CD4-positive, alpha-beta T cell treated with Interleukin-17A for 4 hours (primary cell): Measurements from ENCODE around the gene STRIP1.
A peak's percentile ranks its signal among the peaks of the same experiment; 100 is the strongest.

ENCODE experiments used
- DNase-seq: peaks from one replicate; pipeline ENCODE4 v3.0.0-alpha.2; 2020; ENCODE audit warnings: mixed read lengths

Gene STRIP1

GRCh38 chr1:110053552-110054428 lies 19.4 kb downstream of the STRIP1 start:
- peak; percentile 78 for DNase-seq

DNA sequence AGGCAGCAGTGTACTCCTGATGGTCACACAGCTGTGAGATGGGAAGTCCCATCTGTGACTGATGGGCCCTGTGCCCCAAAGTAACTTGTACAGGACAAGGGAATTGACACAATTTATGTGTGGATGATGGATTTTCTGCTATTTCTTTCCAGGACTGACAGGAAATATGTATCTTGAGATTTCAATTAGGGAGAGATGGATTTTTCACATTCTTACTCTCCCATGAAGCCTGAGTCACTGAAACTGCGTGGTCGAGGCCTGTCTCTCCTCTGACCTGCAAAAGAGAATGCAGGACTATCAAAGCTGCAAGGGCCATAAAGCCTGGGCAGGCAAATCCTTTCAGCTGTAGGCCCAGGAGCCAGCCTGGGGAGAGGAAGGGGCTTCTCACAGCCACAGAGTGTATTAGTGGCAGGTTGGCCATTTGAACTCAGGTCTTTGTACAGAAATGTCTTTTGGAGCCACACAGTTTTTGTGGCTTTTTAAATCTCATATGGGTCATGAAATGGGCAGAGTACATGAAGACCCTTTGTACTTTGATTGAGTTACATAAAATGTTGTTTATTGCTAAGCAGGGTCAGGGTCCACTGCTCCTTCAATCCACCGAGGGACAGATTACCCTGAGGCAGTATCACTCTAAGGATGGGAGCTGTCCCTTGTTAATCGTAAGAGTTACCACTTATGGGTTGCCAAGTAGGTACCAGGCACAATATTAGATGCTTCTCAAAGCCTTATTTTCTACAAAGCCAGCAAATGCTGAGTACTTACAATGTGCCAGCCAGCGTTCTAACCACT lies 21.3 kb downstream of the STRIP1 start:
- no peak for DNase-seq

DNA sequence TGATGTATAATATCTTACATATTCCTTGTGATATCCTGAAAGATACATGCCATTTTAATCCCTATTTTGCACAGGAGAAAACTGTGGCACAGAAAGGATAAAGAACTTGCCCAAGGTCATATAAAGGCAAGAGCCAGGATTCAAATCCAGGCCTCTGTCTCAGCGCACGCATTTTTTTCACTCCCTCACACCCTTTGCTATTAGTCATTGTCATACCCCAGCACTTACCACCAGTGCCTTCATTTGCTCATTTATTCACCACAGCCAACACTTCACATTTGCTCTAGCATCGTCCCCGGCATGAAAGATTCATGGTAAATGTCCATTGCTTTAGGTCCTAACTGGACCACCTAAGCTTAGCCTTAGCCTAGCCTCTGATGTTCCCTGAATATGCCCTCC lies 21.9 kb downstream of the STRIP1 start:
- no peak for DNase-seq

- DNase-seq = no peak
These were observed 22.4 kb downstream of the STRIP1 start for GRCh38 chr1:110056776-110057175.

DNA sequence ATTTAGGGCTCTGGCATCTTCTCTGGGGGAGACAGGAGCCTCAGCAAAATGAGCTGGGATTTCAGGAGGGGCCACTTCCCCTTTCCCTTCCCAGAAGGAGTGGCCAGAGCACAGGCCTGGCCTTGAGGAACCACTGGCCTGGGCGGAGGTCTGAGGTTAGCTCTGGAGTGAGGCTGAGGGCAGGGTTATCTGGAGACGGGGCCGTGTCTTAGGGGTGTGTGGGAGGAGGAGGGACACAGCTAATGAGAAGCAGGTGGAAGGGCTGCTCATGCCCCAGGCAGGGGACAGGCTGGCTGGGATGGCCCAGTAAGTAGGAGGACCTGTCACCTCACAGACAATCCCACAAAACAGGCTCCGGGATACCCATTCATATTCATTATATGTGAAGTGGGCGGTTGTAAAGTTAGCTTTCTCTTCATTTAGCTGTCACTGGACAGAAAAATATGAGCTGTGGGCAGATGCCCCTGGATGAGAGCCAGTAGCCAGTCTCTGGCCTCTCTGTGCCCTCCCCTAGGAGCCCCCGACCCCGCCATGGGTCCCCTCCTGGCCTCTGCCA lies 23.6 kb downstream of the STRIP1 start:
- no peak for DNase-seq

DNA sequence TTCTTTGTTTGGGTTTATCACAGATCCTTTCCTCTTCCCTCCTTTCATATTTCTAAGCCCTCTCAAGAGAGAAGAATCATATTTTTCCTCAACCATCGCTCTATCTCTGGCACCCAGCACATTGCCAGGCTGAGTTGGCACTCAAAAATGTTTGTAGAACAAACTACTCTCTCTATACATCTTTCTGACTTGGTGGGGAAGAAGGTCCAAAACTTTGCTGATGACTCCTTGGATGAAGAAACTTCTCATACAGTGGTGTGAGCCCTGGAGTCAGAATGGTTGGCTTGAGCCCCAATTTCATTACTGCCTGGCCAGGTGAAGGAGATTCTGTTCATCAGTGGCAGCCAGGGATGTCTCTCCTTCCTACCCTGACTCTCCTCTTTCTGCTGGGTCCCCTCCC lies 24.2 kb downstream of the STRIP1 start:
- DNase-seq = no peak

GRCh38 chr1:110059133-110059863 lies 24.9 kb downstream of the STRIP1 start:
- DNase-seq = no peak

DNA sequence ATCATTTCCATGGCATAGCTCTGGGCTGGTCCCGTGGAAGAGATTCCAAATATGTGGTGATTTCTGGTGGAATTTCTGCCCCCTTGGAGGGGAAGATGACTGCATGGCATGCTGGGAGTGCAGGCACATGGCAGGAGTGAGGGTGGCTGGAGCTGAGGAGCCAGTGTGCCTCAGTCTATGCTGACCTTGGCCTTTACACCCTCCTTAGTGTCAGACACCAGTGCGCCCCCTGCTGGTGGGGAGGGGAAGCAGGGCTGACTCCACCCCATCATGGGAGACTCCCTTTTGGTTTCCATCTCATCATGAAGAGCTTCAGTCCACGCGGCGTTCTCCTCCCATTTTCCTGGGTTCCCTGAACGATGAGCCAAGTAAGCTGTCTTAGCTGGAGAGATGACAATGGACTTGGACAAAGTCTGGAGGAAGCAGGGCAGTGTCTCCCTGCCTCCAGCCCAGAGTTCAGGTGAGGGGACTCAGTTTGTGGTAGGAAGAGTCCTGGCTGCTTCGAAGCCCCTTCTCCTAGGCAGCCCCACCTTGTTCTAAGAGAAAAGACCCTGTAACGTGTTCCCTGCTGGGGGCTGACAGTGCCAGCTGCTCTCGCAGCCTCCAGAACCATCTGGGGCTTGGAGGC lies 25.7 kb downstream of the STRIP1 start:
- peak; percentile 78 for DNase-seq

DNA sequence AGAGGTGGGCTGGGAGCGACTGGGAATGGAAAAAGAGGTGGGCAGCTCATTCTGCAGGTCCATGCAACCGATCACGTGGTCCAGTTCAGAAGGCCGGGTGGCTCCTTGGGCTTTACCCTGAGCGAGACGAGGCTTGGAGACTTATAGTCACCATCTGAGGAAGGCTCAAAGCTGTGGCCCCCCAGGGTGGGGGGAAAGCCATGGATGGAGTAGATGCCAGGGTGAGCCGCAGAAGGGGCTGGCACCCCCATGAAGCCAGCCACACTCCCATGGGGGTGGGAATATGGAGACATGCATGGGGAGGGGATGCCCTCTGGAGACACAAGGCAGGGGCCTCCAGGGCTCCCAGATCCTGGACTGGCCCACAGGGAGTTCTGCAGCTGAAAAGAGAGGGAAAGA lies 26.2 kb downstream of the STRIP1 start:
- no peak for DNase-seq

GRCh38 chr1:110061341-110061740 lies 26.9 kb downstream of the STRIP1 start:
- no peak for DNase-seq

DNA sequence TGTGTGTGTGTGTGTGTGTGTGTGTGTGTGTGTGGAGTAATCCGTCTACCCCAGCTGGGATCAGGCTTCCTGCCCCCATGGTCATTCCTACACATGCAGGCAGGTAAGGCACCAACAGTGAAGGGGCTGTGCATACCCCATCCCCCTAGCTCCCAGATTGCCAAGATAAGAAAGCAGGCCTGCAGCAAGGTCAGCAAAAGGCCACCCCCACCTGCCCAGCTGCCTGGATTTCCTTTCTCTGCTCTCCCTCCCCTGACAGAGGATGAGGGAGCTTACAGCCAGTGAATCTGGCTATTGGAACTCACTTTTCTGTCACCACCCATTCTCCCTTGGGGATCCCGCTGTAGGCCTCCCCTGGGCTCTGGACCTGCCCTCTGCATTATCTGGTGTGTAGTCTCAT lies 28.2 kb downstream of the STRIP1 start:
- no peak for DNase-seq

GRCh38 chr1:110063781-110064180 lies 29.4 kb downstream of the STRIP1 start:
- no peak for DNase-seq

GRCh38 chr1:110064576-110065337 lies 30.3 kb downstream of the STRIP1 start:
- DNase-seq = no peak

DNA sequence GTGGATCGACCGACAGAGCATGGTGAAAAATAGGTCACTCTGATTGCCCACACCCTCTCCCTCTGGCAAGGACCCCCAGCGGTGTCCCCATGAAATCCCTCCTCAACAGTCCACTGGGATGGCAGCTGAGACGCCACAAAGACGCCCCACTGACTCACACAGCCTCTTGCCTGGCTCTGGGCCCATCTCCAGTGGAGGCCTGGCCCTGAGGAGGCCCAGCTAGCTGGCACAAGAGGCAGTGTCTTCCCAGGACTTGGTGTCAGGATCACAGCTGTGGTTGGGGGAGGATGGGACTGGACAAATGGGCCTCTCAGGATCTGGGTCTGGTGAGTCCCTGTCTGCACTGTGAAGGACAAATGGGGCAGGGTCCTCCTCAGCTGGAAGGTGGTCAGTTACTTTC lies 31.4 kb downstream of the STRIP1 start:
- DNase-seq = no peak

DNA sequence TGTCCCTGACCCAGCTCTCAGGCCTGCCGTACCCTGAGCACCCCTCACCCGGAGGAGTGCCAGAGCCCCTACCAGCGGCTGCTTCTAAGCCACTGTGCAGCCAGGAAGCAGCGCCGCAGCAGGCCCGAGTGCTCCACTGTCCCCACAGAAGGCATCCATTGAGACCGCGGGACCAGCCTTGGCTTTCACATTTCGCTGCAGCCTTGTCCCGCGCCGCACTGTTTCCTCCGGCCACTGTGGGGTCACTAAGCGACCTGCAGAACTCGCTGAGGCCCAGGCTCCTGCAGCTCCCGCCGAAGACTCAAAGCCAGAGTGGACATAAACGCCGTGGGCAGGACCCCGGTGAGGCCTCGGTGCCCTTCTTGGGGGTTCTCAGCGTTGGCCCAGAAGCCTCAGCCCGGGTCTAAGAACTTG lies 33.1 kb downstream of the STRIP1 start:
- DNase-seq = no peak

DNA sequence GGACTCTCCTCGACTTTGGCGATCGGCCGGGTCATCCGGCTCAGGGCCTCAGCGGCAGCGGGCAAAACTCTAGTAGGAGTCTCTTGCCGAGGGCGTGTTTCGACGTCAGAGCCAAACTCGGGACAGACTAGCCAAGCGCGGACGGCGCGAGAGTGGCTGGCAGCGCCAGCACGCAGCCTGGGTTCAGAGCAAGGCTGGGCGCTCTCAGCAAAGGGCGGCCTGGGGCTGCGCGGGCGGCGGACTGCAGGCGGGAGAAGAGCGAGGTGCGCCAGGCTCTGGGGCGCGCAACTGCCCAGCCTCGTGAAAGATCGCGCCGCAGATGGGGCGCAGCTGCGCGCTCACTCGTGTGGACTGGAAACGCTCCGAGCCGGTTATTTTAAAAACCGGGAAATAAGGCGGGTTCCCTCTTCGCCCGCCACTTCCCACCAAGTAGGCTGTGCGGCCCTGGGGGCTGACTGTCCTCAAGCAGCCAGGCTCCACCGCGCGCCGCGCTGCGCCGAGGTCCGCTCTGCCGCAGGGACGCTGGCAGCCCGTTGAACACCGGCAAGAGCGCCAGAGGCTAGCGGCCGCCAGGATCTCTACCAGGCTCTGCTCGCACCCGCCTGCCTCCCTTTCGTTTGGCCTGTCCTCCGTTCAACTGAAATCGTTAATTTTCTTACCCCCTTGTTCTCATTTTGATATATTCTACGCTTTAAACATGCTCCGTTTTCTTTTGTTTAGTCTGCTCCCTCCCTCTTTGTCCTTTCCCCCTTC lies 33.6 kb downstream of the STRIP1 start:
- DNase-seq = no peak

DNA sequence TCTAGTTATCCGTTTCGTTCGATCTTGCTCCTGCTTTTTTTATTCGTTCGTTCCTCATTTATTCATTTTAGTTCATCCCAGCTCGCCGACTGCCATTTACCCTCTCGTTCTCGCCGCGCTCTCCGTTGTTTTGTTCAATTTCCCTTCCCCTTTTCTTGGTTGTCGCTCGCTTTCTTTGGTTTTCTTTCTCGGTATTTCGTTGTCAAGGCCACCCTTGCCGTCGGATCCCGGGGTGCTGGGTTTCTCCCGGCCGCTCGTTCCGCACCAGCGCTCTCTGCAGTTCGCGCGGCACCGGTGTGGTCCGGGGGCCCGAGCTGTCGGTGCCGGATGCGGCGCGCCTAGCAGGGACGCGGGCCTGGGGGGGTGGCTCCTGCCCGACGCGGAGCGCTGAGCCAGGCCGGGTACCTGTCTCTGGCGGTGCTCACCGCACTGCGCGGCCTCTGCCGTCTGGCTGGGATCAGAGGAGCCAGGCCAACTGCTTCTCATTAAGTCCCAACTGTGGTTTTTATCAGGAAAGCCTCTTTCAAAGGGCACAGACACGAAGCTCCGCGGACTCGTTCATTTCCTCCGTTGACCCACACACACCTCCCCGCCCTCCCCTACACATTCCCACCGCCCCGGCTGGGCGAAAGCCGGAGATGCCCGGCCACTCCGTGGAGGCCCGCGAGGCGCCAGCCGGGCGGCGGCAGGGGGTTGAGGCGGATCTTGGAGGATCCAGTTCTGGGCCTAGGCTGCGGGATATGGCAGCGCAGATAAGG lies 34.4 kb downstream of the STRIP1 start:
- DNase-seq = peak; percentile 27

DNA sequence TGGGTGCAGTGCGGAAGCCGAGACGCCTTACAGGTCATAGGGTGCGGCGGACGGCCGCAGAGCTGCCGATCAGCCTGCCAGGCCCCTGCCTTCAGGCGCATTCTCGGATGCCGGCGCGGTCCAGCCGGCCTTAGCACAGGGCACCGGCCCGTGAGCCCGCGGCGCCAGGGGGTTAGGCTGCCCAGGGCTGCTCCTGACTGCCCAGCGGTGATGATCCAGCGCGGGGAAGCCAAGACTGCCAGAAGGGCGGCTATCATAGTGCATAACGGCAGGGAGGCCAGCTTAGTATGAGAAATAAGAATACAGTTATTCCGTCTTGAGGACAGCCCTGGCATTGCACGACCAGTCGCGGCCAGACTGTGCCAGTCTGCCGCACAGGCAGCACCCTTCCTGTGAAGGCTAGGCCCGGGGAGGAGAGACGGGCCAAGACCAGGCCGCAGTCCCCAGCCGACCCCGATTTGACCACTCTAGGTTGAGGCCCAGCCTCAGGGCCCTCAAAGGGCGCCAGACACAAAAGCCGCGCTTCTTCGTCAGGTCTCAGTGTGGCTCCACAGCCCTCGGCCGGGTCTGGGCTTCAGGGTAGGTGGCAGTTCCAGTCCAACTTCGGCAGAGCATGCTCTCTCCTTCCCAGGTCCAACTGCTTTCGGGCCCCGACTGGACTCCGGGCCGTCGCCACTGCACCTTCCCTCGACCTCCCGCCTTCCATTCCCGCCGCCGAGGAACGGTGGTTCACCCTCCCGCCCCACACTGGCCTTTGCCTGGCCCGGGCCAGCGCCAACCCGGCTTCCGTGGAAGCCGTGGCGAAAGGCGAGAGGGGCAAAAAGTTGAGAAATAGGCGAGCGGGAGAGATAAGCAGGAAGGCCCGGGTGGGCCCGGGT lies 35.2 kb downstream of the STRIP1 start:
- no peak for DNase-seq

DNA sequence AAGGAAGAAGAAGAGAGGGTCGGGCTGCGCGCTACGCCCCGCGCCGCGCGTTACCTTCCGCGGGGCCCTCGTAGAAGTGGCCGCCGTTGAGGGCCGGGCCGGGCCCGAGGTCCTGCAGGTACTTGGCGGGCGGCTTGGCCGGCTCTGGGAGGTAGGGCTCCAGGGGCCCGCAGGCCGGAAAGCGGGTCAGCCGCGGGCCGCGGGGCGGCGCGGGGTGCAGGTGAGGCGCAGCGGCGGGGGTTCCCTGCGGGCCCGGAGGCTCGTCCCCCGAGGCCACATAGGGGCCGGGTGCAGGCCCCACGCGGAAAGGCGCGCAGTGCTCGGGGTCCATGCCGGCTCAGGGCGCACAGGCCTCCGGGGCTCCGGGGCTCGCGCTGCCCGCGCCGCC lies 35.9 kb downstream of the STRIP1 start:
- no peak for DNase-seq
